Measurements from ENCODE around the gene CAMK1D. TPM values are rescaled to one million over a fixed set of nuclear protein-coding genes. Genes with fewer than 3 reads are reported as not detected.

CAMK1D gene
- total and polyA plus RNA-seq, 2 of the 8 experiments (the other 6 are each of a cell fraction or from before 2014, with no cell fraction given): 3.5 to 10.6 TPM

DNA sequence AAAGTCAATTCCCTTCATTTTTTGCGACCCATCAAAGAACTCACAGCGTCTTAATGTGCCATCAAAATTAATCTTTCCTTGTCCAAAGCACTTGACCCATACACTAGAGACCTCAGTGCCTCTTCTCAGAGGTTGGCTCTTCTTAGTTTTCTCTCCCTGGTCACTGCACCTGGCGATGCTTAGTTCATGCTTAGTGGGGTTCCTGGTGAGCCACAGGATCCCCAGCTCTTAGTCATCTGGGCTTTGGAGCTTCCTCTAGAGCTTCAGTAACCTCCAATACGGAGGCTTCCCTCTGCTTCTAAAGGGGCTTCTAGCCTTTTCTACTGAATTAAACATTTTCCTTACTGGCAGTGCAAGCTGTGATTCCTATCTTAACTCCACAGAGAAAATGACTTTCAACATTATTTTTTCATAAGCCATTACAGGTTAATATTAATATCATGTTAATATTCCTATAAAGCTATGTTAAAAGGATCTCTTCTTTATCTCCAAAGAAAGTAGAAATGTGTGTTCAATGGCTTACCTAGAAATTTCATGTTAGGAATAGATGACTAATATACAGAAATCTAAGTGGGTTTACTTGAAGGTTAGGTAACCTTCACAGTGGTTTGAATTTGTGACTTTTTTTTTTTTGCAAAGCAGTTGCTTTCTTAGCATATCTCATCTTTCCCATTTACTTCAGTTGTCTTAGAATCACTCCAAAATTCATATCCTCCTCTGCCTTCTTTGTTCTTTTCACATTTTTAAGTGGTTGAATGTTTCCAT, 295.2 kb downstream of the CAMK1D start (continued):
- TF ChIP-seq, protein P1, sequence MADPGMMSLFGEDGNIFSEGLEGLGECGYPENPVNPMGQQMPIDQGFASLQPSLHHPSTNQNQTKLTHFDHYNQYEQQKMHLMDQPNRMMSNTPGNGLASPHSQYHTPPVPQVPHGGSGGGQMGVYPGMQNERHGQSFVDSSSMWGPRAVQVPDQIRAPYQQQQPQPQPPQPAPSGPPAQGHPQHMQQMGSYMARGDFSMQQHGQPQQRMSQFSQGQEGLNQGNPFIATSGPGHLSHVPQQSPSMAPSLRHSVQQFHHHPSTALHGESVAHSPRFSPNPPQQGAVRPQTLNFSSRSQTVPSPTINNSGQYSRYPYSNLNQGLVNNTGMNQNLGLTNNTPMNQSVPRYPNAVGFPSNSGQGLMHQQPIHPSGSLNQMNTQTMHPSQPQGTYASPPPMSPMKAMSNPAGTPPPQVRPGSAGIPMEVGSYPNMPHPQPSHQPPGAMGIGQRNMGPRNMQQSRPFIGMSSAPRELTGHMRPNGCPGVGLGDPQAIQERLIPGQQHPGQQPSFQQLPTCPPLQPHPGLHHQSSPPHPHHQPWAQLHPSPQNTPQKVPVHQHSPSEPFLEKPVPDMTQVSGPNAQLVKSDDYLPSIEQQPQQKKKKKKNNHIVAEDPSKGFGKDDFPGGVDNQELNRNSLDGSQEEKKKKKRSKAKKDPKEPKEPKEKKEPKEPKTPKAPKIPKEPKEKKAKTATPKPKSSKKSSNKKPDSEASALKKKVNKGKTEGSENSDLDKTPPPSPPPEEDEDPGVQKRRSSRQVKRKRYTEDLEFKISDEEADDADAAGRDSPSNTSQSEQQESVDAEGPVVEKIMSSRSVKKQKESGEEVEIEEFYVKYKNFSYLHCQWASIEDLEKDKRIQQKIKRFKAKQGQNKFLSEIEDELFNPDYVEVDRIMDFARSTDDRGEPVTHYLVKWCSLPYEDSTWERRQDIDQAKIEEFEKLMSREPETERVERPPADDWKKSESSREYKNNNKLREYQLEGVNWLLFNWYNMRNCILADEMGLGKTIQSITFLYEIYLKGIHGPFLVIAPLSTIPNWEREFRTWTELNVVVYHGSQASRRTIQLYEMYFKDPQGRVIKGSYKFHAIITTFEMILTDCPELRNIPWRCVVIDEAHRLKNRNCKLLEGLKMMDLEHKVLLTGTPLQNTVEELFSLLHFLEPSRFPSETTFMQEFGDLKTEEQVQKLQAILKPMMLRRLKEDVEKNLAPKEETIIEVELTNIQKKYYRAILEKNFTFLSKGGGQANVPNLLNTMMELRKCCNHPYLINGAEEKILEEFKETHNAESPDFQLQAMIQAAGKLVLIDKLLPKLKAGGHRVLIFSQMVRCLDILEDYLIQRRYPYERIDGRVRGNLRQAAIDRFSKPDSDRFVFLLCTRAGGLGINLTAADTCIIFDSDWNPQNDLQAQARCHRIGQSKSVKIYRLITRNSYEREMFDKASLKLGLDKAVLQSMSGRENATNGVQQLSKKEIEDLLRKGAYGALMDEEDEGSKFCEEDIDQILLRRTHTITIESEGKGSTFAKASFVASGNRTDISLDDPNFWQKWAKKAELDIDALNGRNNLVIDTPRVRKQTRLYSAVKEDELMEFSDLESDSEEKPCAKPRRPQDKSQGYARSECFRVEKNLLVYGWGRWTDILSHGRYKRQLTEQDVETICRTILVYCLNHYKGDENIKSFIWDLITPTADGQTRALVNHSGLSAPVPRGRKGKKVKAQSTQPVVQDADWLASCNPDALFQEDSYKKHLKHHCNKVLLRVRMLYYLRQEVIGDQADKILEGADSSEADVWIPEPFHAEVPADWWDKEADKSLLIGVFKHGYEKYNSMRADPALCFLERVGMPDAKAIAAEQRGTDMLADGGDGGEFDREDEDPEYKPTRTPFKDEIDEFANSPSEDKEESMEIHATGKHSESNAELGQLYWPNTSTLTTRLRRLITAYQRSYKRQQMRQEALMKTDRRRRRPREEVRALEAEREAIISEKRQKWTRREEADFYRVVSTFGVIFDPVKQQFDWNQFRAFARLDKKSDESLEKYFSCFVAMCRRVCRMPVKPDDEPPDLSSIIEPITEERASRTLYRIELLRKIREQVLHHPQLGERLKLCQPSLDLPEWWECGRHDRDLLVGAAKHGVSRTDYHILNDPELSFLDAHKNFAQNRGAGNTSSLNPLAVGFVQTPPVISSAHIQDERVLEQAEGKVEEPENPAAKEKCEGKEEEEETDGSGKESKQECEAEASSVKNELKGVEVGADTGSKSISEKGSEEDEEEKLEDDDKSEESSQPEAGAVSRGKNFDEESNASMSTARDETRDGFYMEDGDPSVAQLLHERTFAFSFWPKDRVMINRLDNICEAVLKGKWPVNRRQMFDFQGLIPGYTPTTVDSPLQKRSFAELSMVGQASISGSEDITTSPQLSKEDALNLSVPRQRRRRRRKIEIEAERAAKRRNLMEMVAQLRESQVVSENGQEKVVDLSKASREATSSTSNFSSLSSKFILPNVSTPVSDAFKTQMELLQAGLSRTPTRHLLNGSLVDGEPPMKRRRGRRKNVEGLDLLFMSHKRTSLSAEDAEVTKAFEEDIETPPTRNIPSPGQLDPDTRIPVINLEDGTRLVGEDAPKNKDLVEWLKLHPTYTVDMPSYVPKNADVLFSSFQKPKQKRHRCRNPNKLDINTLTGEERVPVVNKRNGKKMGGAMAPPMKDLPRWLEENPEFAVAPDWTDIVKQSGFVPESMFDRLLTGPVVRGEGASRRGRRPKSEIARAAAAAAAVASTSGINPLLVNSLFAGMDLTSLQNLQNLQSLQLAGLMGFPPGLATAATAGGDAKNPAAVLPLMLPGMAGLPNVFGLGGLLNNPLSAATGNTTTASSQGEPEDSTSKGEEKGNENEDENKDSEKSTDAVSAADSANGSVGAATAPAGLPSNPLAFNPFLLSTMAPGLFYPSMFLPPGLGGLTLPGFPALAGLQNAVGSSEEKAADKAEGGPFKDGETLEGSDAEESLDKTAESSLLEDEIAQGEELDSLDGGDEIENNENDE (IDR thresholded peaks at IDR 0.05; ENCODE audit: insufficient replicate concordance, low read length): no peak
- TF ChIP-seq MAFK (IDR thresholded peaks at IDR 0.05; ENCODE audit: low read depth, low read length) (no peak), BRCA1 (IDR thresholded peaks at IDR 0.05; ENCODE audit: low read depth, low read length) (no peak), CREB1 (IDR thresholded peaks at IDR 0.05) (no peak), SIRT6 (IDR thresholded peaks at IDR 0.05; ENCODE audit: low read length) (no peak), HDAC6 (IDR thresholded peaks at IDR 0.05; ENCODE audit: low read depth, low read length) (no peak), CEBPB (IDR thresholded peaks at IDR 0.05; ENCODE audit: low read depth, low read length) (no peak), PHF8 (conservative IDR thresholded peaks at IDR 0.05; ENCODE audit: low read depth, low read length) (no peak)
- TF ChIP-seq, protein P2, sequence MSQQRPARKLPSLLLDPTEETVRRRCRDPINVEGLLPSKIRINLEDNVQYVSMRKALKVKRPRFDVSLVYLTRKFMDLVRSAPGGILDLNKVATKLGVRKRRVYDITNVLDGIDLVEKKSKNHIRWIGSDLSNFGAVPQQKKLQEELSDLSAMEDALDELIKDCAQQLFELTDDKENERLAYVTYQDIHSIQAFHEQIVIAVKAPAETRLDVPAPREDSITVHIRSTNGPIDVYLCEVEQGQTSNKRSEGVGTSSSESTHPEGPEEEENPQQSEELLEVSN (IDR thresholded peaks at IDR 0.05): no peak

Data from H1 (cell line).